SH-SY5Y (cell line): Measurements from ENCODE around the gene PHACTR2.

ENCODE experiments used
- GATA2 ChIP-seq: IDR thresholded peaks from 2 replicates; pipeline ENCODE4 v1.6.1; 2011; ENCODE audit warnings: mild to moderate bottlenecking, low read depth, low read length
- GATA3 ChIP-seq: IDR thresholded peaks from 2 replicates; pipeline ENCODE4 v1.6.1; 2011; ENCODE audit warnings: low read depth, mild to moderate bottlenecking, low read length, moderate library complexity

DNA sequence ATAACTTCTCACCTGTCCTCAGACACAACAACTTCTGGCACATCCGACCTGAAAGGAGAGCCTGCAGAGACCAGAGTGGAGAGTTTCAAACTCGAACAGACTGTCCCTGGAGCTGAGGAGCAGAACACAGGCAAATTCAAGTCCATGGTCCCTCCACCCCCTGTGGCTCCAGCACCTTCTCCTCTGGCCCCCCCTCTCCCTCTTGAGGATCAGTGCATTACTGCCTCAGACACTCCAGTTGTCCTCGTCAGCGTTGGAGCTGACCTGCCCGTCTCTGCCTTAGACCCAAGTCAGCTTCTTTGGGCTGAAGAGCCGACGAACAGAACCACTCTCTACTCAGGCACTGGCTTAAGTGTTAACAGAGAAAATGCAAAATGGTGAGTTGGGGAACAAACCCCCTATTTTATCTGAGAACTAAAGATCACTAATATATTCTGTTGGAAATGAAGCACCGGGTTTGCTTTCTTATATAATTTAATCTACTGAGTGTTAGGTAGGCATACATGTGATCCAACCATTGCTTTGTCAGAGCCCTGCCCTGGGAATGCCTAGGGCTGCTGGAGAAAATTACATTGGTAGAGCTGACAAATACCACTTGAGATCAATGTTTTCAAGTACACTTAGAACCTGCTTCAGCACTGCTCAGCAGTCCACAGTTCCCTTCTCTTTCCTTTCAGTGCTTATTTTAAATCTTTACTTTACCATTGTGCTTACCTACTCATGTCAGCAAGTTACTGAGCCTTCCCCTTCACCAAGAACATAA lies 87.8 kb downstream of the PHACTR2 start:
- TF ChIP-seq GATA2 (no peak), GATA3 (no peak)
